Endodermal cell (in vitro differentiated cells): ENCODE results near the gene SPON1. TPM values are rescaled to one million over a fixed set of nuclear protein-coding genes. Genes with fewer than 3 reads are reported as not detected.

Source experiments
- DNase-seq: peaks from one replicate; pipeline ENCODE4 v3.0.0-alpha.2; 2017
- H3K27ac ChIP-seq: 2 replicates; pipeline ENCODE4 v1.5.1; 2013; ENCODE audit warnings: mild to moderate bottlenecking, low read depth, low read length, moderate library complexity
- H3K27me3 ChIP-seq: 2 replicates; pipeline ENCODE4 v1.6.1; 2013; ENCODE audit warnings: mild to moderate bottlenecking, low read length, moderate library complexity; ENCODE audit not compliant: insufficient read depth, control insufficient read depth, poor library complexity, severe bottlenecking
- H3K36me3 ChIP-seq: 2 replicates; pipeline ENCODE4 v1.7.0; 2013; ENCODE audit warnings: mild to moderate bottlenecking, low read length, moderate library complexity; ENCODE audit not compliant: control insufficient read depth, insufficient read depth
- H3K4me1 ChIP-seq: one replicate; pipeline ENCODE4 v1.7.0; 2013; ENCODE audit warnings: low read length; ENCODE audit not compliant: control insufficient read depth, insufficient read depth
- H3K4me3 ChIP-seq: 2 replicates; pipeline ENCODE4 v1.5.1; 2013; ENCODE audit warnings: mild to moderate bottlenecking, low read length, moderate library complexity
- H3K9ac ChIP-seq: 2 replicates; pipeline ENCODE4 v1.6.1; 2013; ENCODE audit warnings: mild to moderate bottlenecking, low read length, moderate library complexity; ENCODE audit not compliant: poor library complexity, severe bottlenecking; ENCODE audit errors: extremely low read depth
- H3K9me3 ChIP-seq: 2 replicates; pipeline ENCODE4 v1.6.1; 2013; ENCODE audit warnings: mild to moderate bottlenecking, low read length, moderate library complexity; ENCODE audit not compliant: control insufficient read depth
- H3K27ac Mint-ChIP-seq: 2 replicates; pipeline ENCODE4 v1.8.0; 2020; ENCODE audit warnings: mixed read lengths
- H3K27me3 Mint-ChIP-seq: 2 replicates; pipeline ENCODE4 v1.8.0; 2021; ENCODE audit warnings: mild to moderate bottlenecking, mixed read lengths; ENCODE audit not compliant: insufficient read depth
- H3K36me3 Mint-ChIP-seq: 2 replicates; pipeline ENCODE4 v1.8.0; 2020; ENCODE audit warnings: low read depth, mixed read lengths
- H3K4me1 Mint-ChIP-seq: 2 replicates; pipeline ENCODE4 v1.8.0; 2020; ENCODE audit warnings: mixed read lengths
- H3K4me3 Mint-ChIP-seq: 2 replicates; pipeline ENCODE4 v1.8.0; 2020; ENCODE audit warnings: mild to moderate bottlenecking, moderate library complexity, mixed read lengths
- H3K9me3 Mint-ChIP-seq: 2 replicates; pipeline ENCODE4 v1.8.0; 2020; ENCODE audit warnings: mild to moderate bottlenecking, mixed read lengths
- WGBS, 2 experiments: methylation state at CpG; one replicate each; pipeline versions ENCODE4 v1.1.5 to v1.1.7; 2013; ENCODE audit warnings: missing lambda C conversion rate in 2 of 2, mixed read lengths in 1 of 2; ENCODE audit not compliant: insufficient coverage in 1 of 2, insufficient read length in 1 of 2; 5-methylcytosine and 5-hydroxymethylcytosine counted together
- total RNA-seq, 2 donors: library from RNA; stranded (reverse); fragmentation: NEBNext Ultra II Directional in 1 of 2; extraction: Animal tissue kit (Norgen Biotek cat#: 25700) in 1 of 2; gene quantifications; 2 replicates in 1 of 2; 3 replicates in 1 of 2; pipeline ENCODE4 v1.2.1, GENCODE V29; 2021
- TF ChIP-seq, protein P1 (sequence below): fragments of 200-600 bp; sonication (generic); conservative IDR thresholded peaks from 2 replicates; pipeline ENCODE4 v1.5.0; 2021; ENCODE audit warnings: antibody characterized with exemption, mild to moderate bottlenecking

The SPON1 gene
- total RNA-seq, 2 donors from 2014 or later: 0.13 to 1.6 TPM

GRCh38 chr11:14059491-14059890 is 97.0 kb downstream of the SPON1 start:
- Mint-ChIP-seq H3K9me3 (no peaks in the 10 kb centered on the region), H3K27me3 (peaks cover 11% of the 10 kb centered on the region), H3K4me1 (peaks cover 7% of the 10 kb centered on the region), H3K27ac (no peak overlapping the region), H3K4me3 (no peak overlapping the region), H3K36me3 (no peaks in the 10 kb centered on the region)
- no peaks in the 10 kb centered on the region for H3K36me3 ChIP-seq
- H3K27me3 ChIP-seq: peaks cover 33% of the 10 kb centered on the region
- no peak overlapping the region for H3K9ac ChIP-seq
- H3K9me3 ChIP-seq: no peaks in the 10 kb centered on the region
- no peak overlapping the region for H3K27ac ChIP-seq
- DNase-seq: no peak
- WGBS, 2 experiments: 86% methylated on average over 1 of the region's 1 CpG; no CpG with 5 or more reads in 1 of the 2 experiments
- H3K4me3 ChIP-seq: no peak overlapping the region
- no peaks in the 10 kb centered on the region for H3K4me1 ChIP-seq
- TF ChIP-seq, protein P1, sequence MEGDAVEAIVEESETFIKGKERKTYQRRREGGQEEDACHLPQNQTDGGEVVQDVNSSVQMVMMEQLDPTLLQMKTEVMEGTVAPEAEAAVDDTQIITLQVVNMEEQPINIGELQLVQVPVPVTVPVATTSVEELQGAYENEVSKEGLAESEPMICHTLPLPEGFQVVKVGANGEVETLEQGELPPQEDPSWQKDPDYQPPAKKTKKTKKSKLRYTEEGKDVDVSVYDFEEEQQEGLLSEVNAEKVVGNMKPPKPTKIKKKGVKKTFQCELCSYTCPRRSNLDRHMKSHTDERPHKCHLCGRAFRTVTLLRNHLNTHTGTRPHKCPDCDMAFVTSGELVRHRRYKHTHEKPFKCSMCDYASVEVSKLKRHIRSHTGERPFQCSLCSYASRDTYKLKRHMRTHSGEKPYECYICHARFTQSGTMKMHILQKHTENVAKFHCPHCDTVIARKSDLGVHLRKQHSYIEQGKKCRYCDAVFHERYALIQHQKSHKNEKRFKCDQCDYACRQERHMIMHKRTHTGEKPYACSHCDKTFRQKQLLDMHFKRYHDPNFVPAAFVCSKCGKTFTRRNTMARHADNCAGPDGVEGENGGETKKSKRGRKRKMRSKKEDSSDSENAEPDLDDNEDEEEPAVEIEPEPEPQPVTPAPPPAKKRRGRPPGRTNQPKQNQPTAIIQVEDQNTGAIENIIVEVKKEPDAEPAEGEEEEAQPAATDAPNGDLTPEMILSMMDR: no peak

- no peak overlapping the region for H3K27ac Mint-ChIP-seq
Observed at GRCh38 chr11:14061721-14062120, 99.2 kb downstream of the SPON1 start.

GRCh38 chr11:14065141-14065540 is 102.6 kb downstream of the SPON1 start:
- H3K4me1 ChIP-seq: no peaks in the 10 kb centered on the region
- 89 to 93% methylated on average over 5 to 8 of the region's 8 CpGs for WGBS, 2 experiments
- TF ChIP-seq, protein P1: no peak
- Mint-ChIP-seq H3K36me3 (no peaks in the 10 kb centered on the region), H3K27ac (no peak overlapping the region), H3K9me3 (no peaks in the 10 kb centered on the region), H3K4me3 (no peak overlapping the region), H3K4me1 (peaks cover 5% of the 10 kb centered on the region), H3K27me3 (peaks cover 8% of the 10 kb centered on the region)
- H3K27ac ChIP-seq: no peak overlapping the region
- no peaks in the 10 kb centered on the region for H3K36me3 ChIP-seq
- peaks cover 21% of the 10 kb centered on the region for H3K27me3 ChIP-seq
- H3K9ac ChIP-seq: no peak overlapping the region
- H3K4me3 ChIP-seq: no peak overlapping the region
- no peak for DNase-seq
- H3K9me3 ChIP-seq: no peaks in the 10 kb centered on the region

More at GRCh38 chr11:14061721-14062120, 99.2 kb downstream of the SPON1 start:
- 94 to 96% methylated on average over 2 to 3 of the region's 3 CpGs for WGBS, 2 experiments
- Mint-ChIP-seq H3K4me3 (no peak overlapping the region), H3K4me1 (peaks cover 8% of the 10 kb centered on the region), H3K36me3 (no peaks in the 10 kb centered on the region), H3K9me3 (no peaks in the 10 kb centered on the region), H3K27me3 (peaks cover 10% of the 10 kb centered on the region)
- no peak overlapping the region for H3K9ac ChIP-seq
- no peak overlapping the region for H3K27ac ChIP-seq
- peaks cover 23% of the 10 kb centered on the region for H3K27me3 ChIP-seq
- no peaks in the 10 kb centered on the region for H3K4me1 ChIP-seq
- no peaks in the 10 kb centered on the region for H3K36me3 ChIP-seq
- TF ChIP-seq, protein P1: no peak
- DNase-seq: no peak
- no peaks in the 10 kb centered on the region for H3K9me3 ChIP-seq
- no peak overlapping the region for H3K4me3 ChIP-seq
